HG03354 (cell line): ENCODE results near the gene CLCNKA.

Experiments
- ATAC-seq: cut with Tn5 transposase; IDR thresholded peaks from one replicate; pipeline ENCODE4 v1.9.1; 2021; ENCODE audit warnings: mild to moderate bottlenecking; ENCODE audit not compliant: unreplicated experiment, poor library complexity, severe bottlenecking

The CLCNKA gene

GRCh38 chr1:16073490-16074119 is 51.8 kb downstream of the CLCNKA start, which contains the start of gene FAM131C:
Gene FAM131C, minus strand, starts transcription at chr1:16073651. Its CDS starts 209 bp downstream, at chr1:16073442.
- no peak for ATAC-seq

DNA sequence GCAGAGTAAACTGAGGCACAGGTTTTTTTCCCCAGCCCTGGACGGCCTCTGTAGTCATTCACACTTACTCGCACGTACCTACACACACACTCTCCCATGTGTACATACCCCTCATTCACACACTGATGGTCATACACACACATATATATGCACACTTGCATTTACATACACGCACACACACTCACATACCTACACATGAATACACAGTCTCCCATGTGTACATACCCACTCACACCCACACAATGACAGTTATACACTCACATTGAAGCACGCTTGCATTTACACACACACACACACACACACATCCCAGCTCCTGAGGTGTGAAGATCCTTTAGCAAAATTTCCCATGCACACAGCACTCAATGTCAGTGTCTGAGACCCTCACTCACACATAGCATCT is 52.4 kb downstream of the CLCNKA start:
- no peak for ATAC-seq

DNA sequence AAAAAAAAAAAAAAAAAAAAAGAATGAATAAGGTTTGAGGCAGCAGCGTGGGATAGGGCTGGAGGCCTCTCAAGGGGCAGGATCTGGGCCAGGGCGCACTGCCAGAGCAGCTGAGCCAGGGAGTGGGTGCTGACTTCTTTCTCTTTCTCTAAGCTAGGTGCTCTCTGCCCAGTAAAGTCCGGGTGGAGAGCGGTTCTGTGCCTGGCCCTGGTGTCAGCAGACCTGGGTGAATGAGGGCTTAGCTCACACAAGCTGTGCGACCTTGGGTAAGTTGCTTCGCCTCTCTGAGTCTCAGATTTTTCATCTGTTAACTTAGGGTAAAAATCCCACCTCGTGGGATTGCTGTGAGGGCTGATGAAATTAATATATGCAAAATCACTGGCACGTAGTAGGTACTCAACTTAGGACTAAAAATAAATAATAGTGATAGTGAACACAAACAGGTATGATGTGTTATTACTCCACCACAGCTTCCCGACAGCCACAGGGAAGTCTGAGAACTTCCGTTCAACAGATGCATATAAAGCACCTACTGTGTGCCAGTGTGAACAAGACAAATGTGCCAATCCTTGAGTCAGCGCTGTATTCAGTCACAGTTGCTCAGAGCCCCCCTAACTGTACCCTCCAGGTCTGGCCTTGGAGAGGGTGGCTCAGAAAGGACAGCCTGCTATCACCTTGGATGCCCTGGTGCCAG is 53.6 kb downstream of the CLCNKA start:
- ATAC-seq = no peak

DNA sequence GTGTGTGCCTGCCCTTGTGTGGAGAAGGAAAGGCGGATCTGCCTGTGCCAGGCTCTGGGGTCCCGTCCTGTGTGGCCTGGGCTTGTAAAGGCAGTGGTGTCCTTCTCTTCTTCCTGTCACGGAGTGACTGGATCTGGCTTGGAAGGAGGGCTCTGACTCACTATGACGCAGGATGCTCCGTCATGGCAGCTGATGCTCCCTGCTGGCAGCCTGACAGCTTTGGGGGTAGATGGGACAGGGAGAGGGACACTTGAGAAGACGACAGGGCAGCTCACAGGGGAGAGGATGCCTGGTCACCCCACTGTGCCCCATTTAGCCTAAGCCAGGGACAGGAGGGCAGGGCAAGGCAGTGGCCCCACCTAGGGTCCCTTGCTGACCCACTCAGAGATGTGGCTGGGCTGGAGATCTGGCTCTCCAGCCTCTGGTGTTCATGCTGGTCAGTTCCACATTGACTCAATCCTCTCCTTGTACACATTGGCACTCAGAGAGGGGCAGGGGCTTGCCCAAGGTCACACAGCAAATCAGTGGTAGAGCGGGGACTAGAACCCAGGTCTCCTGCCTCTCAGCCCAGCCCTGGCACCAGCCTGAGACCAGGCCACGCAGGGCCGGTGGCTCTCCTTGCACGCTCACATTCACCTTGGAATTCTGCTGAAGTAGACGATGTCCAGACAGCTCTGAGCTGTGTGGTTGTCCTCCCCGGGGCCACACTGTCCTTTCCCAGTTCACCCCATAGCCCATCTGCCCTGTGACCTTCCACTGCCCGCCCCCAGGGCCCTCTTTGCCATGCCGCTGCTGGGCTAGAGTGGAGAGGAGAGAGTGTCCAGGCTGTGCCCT is 54.4 kb downstream of the CLCNKA start:
- no peak for ATAC-seq

DNA sequence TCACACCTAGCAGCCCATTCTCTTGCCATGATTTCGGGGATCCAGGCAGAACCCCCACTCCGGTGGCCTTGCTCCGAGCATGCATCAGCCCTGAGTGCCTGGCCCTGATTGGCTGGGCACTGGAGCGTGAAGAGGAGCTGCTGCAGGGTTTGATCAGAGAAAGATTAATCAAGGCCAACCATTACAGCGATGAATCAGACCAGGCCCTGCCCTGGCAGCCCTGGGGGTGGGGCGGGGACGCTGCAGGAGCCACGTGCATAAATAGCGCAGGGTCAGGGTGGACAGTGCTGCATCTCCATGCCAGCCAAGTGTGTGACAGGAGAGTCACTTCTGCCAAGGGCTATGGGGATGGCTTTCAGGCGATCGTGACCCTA is 55.0 kb downstream of the CLCNKA start:
- ATAC-seq = no peak

- ATAC-seq = no peak
Observed at GRCh38 chr1:16077406-16078245, 55.8 kb downstream of the CLCNKA start.

DNA sequence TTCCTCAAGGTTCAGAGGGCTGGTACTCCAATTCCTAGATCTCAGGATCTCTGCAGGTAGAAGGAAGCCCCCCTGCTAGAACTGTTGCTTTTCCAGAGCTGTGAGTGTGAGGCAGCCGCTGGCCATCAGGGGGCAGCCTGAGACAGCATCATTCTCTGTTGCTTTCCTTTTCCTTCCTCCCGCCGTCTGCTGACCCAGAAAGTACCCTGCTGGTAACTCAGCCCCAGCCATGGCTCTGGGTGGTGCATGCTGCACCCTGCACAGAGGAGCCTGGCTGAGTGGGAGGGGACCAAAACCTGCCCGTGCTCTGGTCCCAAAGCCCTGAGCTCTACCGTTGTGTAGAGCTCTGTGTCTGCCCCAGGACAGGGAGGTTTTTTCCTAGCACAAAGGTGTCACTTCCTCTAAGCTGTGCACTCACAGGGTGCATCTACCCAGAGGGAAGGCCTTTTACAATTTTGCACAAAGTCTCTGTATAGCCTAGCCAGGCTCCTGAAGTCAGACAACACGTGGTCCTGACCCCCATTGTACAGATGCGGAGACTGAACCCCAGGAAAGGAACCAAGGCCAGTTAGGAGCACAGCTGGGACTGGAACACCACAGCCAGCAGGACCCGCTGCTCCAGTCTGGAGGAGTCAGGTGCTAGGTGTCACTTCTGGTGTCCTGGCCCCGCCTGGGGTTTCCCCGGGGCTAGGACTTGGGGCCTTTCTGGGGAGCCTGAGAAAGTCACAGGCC is 57.3 kb downstream of the CLCNKA start:
- no peak for ATAC-seq

DNA sequence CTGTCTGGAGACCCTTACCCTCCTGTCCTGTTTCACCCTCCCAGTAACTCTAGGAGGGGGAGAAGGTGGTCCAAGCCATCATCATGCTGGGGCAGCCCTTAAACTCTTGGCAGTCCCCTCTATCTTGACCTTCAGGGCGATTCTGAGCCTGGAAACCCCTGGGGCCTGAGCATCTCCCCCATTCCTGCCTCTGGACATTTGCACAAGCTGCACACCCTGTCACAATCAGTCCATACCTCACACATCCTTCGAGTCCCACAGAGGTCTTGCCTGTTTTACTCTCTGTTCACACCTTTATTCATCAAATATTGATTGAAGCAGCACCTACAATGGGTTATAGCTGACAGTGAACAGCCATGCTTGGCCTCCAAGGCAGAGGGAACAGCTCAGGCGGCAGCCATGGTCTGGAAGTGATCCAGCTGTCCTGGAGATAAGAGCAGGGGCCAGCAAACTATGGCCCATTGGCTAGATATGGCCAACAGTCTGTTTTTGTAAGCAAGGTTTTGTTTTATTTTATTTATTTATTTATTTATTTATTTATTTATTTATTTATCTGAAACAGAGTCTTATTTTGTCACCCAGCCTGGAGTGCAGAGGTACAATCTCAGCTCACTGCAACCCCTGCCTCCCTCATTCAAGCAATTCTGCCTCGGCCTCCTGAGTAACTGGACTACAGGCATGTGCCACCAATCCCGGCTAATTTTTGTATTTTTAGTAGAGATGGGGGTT is 58.8 kb downstream of the CLCNKA start:
- no peak for ATAC-seq

DNA sequence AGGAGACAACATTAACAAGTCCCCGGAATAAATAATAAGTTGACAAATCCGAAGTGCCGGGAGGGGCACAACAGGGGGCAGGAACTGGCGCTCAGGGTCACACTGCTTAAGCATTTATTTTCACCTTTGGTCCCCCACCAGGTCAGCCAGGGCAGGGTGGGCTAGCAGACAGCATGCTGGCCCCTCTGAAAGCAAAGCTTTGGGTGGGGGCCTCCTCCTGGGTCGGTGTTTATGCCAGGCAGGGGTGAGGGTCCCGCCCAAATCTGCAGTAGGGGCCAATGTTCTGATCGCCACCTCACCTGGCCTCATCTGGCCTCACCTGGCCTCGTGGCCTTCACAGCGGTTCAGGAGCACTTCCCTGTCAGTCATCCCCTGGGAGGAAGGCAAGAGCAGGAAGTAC is 59.8 kb downstream of the CLCNKA start:
- no peak for ATAC-seq

DNA sequence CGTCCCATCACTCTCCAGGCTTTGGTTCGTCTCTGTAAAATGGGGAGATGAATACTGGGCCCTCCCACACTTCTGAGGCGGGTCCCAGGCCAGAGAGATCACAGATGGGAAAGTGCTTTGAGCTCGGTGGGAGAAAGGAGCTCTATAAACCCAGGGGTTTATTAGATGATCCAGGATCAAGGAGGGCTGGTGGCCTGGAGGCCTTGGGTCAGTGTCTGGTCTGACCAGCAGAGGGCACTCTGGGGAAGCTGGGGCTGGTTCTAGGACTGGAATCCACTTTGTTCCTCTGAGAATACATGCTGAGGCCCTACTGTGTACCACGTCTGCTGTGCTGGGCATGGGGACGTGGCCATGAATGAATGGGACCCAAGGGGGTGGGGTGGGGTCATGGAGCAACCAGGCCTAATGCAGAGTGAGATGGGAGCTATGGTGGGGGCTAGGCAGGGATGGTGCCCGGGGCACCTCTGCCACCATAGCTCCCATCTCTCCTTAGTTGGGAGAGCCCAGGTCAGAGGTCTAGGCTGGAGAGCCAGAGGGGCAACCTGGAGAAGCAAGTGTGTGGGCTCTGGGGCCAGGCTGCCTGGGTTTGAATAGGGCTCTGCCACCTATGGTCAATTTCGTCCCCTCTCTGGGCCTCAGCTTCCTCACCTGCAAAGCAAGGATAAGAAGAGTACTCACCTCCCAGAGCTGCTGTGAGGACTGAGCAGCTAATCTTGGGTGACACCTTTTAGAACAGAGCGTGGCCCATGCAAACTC is 60.6 kb downstream of the CLCNKA start:
- ATAC-seq = no peak

DNA sequence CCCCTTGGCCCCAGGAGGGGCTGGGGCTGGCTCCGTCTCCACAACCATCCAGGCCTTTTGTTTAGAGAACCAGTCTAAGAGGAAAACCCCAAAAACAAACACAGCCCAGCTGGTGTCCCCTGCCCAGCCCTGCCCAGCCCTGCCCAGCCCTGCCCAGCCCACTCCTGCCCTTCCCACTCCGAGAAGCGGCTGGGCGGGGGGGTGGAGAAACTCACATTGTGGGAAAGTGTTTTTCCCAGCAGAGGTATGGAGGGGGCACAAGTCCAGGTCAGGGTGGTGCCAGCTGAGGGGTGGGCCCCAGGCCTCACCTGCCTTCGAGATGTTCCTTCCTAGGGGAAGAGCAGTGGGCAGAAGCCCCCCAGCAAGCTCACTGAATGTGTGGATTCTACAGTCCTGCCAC is 61.6 kb downstream of the CLCNKA start:
- no peak for ATAC-seq
